HFFc6 (cell line): ENCODE data around the gene DEDD2. TPM values are rescaled to one million over a fixed set of nuclear protein-coding genes. Genes with fewer than 3 reads are reported as not detected.
A peak's percentile ranks its signal among the peaks of the same experiment; 100 is the strongest.

Experiments used
- DNase-seq: peaks from one replicate; pipeline ENCODE4 v3.0.0-alpha.2; 2018
- H3K27ac Mint-ChIP-seq: 2 replicates; pipeline ENCODE4 v1.8.0; 2020; ENCODE audit warnings: mild to moderate bottlenecking, mixed read lengths
- H3K27me3 Mint-ChIP-seq: 2 replicates; pipeline ENCODE4 v1.8.0; 2021; ENCODE audit warnings: mild to moderate bottlenecking, moderate library complexity, mixed read lengths; ENCODE audit not compliant: insufficient read depth
- H3K36me3 Mint-ChIP-seq: 2 replicates; pipeline ENCODE4 v1.8.0; 2021; ENCODE audit warnings: low read depth, mixed read lengths
- H3K4me1 Mint-ChIP-seq: 2 replicates; pipeline ENCODE4 v1.8.0; 2020; ENCODE audit warnings: low read depth, mixed read lengths
- H3K4me3 Mint-ChIP-seq: 2 replicates; pipeline ENCODE4 v1.8.0; 2020; ENCODE audit warnings: mild to moderate bottlenecking, moderate library complexity, mixed read lengths
- H3K9me3 Mint-ChIP-seq: 2 replicates; pipeline ENCODE4 v1.8.0; 2020; ENCODE audit warnings: mild to moderate bottlenecking, mixed read lengths
- CTCF ChIP-seq: fragments of 200-600 bp; sonication (generic); IDR thresholded peaks from 2 replicates; pipeline ENCODE4 v1.5.0; 2021; ENCODE audit warnings: antibody characterized with exemption, mild to moderate bottlenecking
- total RNA-seq, 6 experiments: library from RNA; stranded (reverse); fragmentation: NEBNext Ultra II Directional; extraction: Animal tissue kit (Norgen Biotek cat#: 25700); gene quantifications; 2 replicates in 1 of 6; 3 replicates in 5 of 6; pipeline ENCODE4 v1.2.3, GENCODE V29; 2021

DEDD2 gene
- total RNA-seq, 6 experiments from 2014 or later: 19.2 to 24.9 (median 20.2) TPM

GRCh38 chr19:42230571-42230970 lies 13.1 kb upstream of the DEDD2 start:
- no peak for DNase-seq
- Mint-ChIP-seq H3K4me1 (peaks cover 28% of the 10 kb centered on the region), H3K27me3 (peaks cover 5% of the 10 kb centered on the region; the same call in 1 of the 2 replicates), H3K27ac (peak overlapping the region; percentile 48), H3K4me3 (no peak overlapping the region), H3K36me3 (peaks cover 31% of the 10 kb centered on the region), H3K9me3 (no peaks in the 10 kb centered on the region)
- no peak for TF ChIP-seq CTCF

GRCh38 chr19:42229855-42230351 lies 12.4 kb upstream of the DEDD2 start:
- no peaks in the 10 kb centered on the region; the same call in 1 of the 2 replicates for H3K27me3 Mint-ChIP-seq
- no peak for TF ChIP-seq CTCF
- no peaks in the 10 kb centered on the region for H3K9me3 Mint-ChIP-seq
- DNase-seq: peak; percentile 33
- peaks cover 26% of the 10 kb centered on the region for H3K36me3 Mint-ChIP-seq
- H3K4me3 Mint-ChIP-seq: no peak overlapping the region
- H3K27ac Mint-ChIP-seq: peak overlapping the region; percentile 80
- peaks cover 28% of the 10 kb centered on the region for H3K4me1 Mint-ChIP-seq

DNA sequence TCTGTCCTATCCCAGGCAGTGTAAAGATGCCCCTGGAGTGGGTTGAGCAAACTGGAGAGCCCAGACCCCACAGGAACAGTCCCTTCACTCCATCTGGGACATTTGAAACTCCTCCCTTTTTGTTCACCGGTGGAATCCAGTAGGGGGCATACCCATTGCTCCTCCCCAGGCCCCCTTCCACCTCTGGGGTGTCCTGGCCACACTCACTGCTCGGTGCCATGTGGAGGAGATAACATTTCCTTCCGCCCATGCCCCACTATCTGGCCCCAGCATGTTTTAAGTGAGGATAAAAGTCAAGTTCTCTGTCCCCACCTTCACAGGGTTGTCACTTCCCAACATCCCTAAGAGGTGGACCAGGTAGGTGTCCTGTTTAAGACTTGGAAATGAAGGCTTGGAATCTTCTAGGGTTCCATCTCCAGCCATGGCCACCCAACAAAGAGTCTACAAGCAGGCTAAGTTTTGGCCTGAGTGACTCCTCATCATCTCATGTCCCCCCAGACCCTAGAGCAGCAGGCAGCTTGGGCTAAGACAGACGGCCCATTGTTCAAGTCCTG lies 11.9 kb upstream of the DEDD2 start:
- H3K4me1 Mint-ChIP-seq: peaks cover 28% of the 10 kb centered on the region
- no peak for DNase-seq
- H3K27ac Mint-ChIP-seq: peak overlapping the region; percentile 80
- no peaks in the 10 kb centered on the region; the same call in 1 of the 2 replicates for H3K27me3 Mint-ChIP-seq
- H3K4me3 Mint-ChIP-seq: no peak overlapping the region
- peaks cover 26% of the 10 kb centered on the region for H3K36me3 Mint-ChIP-seq
- no peaks in the 10 kb centered on the region for H3K9me3 Mint-ChIP-seq
- TF ChIP-seq CTCF: peak; percentile 40; the same call in 1 of the 2 replicates

- Mint-ChIP-seq H3K4me3 (no peak overlapping the region), H3K9me3 (no peaks in the 10 kb centered on the region), H3K36me3 (peaks cover 23% of the 10 kb centered on the region), H3K27ac (peak overlapping the region; percentile 63; the same call in 1 of the 2 replicates), H3K4me1 (peaks cover 28% of the 10 kb centered on the region), H3K27me3 (no peaks in the 10 kb centered on the region; the same call in 1 of the 2 replicates)
- no peak for DNase-seq
- TF ChIP-seq CTCF: no peak
These were observed 11.2 kb upstream of the DEDD2 start for GRCh38 chr19:42228641-42229040.

DNA sequence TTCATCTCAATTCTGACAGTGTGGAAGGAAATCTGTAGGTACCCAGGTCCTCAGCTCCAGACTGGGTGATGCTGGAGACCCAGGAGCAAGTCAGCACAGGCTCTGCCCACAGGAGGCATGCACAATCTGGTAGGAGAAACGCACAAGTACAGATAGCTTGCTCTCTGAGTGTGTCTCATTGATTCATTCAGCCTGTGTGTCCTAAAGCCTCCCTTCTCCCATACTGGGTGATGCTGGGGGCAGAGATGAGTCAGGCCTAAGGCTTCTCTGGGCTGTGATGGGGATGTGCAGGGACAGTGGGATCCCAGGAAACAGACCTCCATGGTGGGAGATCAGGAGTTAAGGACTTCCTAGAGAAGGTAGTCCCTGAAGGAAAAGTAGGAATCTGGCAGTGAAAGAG lies 9.4 kb upstream of the DEDD2 start:
- Mint-ChIP-seq H3K4me1 (peaks cover 36% of the 10 kb centered on the region), H3K36me3 (peaks cover 26% of the 10 kb centered on the region), H3K27ac (peak overlapping the region; percentile 56), H3K9me3 (no peaks in the 10 kb centered on the region), H3K4me3 (peak overlapping the region; percentile 40), H3K27me3 (no peaks in the 10 kb centered on the region; the same call in 1 of the 2 replicates)
- no peak for TF ChIP-seq CTCF
- peak; percentile 41 for DNase-seq
